Mammary microvascular endothelial cell (primary cell): ENCODE data around the gene NOP10. TPM values are rescaled to one million over a fixed set of nuclear protein-coding genes. Genes with fewer than 3 reads are reported as not detected.

Experiments
- total RNA-seq: library from RNA; depleted of rRNA; stranded (reverse); fragments of >200 nt; gene quantifications from 2 replicates; pipeline ENCODE4 v1.2.3, GENCODE V29; 2015

The NOP10 gene
- 459 and 523 TPM in 2 replicates for total RNA-seq

DNA sequence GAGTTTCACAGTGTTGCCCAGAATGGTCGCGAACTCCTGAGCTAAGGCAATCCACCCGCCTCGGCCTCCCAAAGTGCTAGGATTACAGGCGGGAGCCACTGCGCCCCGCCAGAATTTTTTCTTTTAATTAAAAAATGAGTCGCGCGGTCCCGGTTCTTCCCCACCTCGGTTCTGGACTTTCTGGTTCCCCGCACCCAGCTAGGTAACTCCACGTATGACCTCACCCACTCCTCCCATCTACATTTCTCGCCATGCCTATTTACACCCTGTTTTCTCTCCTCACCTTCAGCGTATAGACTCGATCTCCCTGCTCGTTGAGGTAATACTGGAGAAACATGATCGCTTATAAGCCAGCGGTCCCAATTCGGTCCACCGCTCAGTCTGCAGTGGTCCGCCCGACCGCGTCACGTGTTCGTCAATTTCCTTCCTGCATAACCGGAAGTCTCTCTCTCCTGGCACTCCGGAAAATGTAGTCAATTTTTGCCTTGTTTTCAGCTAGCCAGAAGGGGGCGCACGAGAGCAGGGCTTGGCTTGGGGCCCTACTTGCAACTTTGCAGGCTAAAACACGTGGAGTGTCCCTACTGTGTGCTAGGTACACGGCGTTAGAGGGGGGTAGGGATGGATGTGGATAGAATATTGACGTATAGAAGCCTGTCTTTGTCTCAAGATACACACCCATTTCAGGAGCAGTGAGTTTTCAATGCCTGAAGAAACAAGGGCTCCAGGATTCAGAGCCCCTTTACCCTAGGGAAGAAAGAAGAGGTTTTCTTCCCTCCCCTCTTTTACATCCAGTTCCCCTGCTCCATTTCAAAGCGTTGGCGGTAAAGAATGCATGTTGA is at the start of gene NOP10, which contains the start of gene NUTM1:
TSS of gene NOP10 (minus strand) at position 400 of the 839 bp plus-strand sequence. CDS start at position 337, 63 bp downstream.
TSS of gene NUTM1 (plus strand) at position 579 of the 839 bp plus-strand sequence. CDS start 382 bp downstream, outside the sequence.

GRCh38 chr15:34367101-34368081 is 24.5 kb upstream of the NOP10 start, which contains the start of gene LPCAT4:
Gene LPCAT4, minus strand, starts transcription at chr15:34367196. Its CDS starts 96 bp downstream, at chr15:34367100.

GRCh38 chr15:34337557-34338306 is 5.2 kb downstream of the NOP10 start, which contains the start of gene SLC12A6:
Gene SLC12A6, minus strand, starts transcription at chr15:34337781. Its CDS starts 1,101 bp downstream, at chr15:34336680.

Other genes starting within 250 kb of the NOP10 start
- gene EMC7, start 241.3 kb downstream of the NOP10 start, total RNA-seq, result 48.5 and 53.6 TPM in 2 replicates
- 0.53 and 0.98 TPM in 2 replicates for gene PGBD4, start 241.1 kb downstream of the NOP10 start, total RNA-seq
- 39.4 and 41.8 TPM in 2 replicates for gene KATNBL1, start 133.0 kb downstream of the NOP10 start, total RNA-seq
- 184 and 223 TPM in 2 replicates for gene EMC4, start 118.1 kb downstream of the NOP10 start, total RNA-seq
- 14.3 and 17.0 TPM in 2 replicates for gene SLC12A6, start 5.4 kb downstream of the NOP10 start, total RNA-seq
- gene NUTM1, start 179 bp upstream of the NOP10 start, total RNA-seq, result not detected in 2 replicates
- gene LPCAT4, start 24.1 kb upstream of the NOP10 start, total RNA-seq, result 21.1 and 22.9 TPM in 2 replicates
- 1.2 and 2.7 TPM in 2 replicates for gene GOLGA8A, start 94.7 kb upstream of the NOP10 start, total RNA-seq
- 3.8 and 8.1 TPM in 2 replicates for gene GOLGA8B, start 240.5 kb upstream of the NOP10 start, total RNA-seq